ENCODE measurements around the gene LRRC3B.
"Not testable (repeated sequence)": the region's sequence is repeated elsewhere in the genome, so short reads cannot be mapped to it uniquely, and the experiment has no call there.

- not testable (repeated sequence) for TF ChIP-seq CTCF, POLR2A (IDR thresholded peaks at IDR 0.05)
Measured at GRCh38 chr3:26603771-26604170, 18.8 kb upstream of the LRRC3B start.
